Effector memory CD8-positive, alpha-beta T cell (primary cell): ENCODE results near the gene CELF5.
A peak's percentile ranks its signal among the peaks of the same experiment; 100 is the strongest.
"Not testable (repeated sequence)": the region's sequence is repeated elsewhere in the genome, so short reads cannot be mapped to it uniquely, and the experiment has no call there.

ENCODE experiments used
- ATAC-seq: fragments of 150-1000 bp; cut with Tn5 transposase; replicated peaks from 2 replicates; pipeline ENCODE4 v1.10.0; 2021; ENCODE audit warnings: mild to moderate bottlenecking, moderate library complexity
- DNase-seq, 3 experiments: peaks; one replicate each; pipeline ENCODE4 v3.0.0; 2021
- H3K27ac Mint-ChIP-seq, 2 donors: one replicate each; pipeline ENCODE4 v1.8.0; 2022; ENCODE audit warnings: mild to moderate bottlenecking in 2 of 2, mixed read lengths in 2 of 2, moderate library complexity in 2 of 2
- H3K27me3 Mint-ChIP-seq, 2 donors: one replicate each; pipeline ENCODE4 v1.8.0; 2022; ENCODE audit warnings: mixed read lengths in 2 of 2
- H3K36me3 Mint-ChIP-seq: one replicate; pipeline ENCODE4 v1.8.0; 2022; ENCODE audit warnings: mild to moderate bottlenecking, moderate library complexity, mixed read lengths; ENCODE audit not compliant: insufficient read depth
- H3K4me1 Mint-ChIP-seq, 2 donors: one replicate each; pipeline ENCODE4 v1.8.0; 2022; ENCODE audit warnings: low read depth in 2 of 2, mixed read lengths in 2 of 2
- H3K4me3 Mint-ChIP-seq, 2 donors: one replicate each; pipeline ENCODE4 v1.8.0; 2022; ENCODE audit warnings: mild to moderate bottlenecking in 2 of 2, mixed read lengths in 2 of 2, moderate library complexity in 2 of 2
- H3K9me3 Mint-ChIP-seq, 2 donors: one replicate each; pipeline ENCODE4 v1.8.0; 2022; ENCODE audit warnings: mixed read lengths in 2 of 2

The CELF5 gene

DNA sequence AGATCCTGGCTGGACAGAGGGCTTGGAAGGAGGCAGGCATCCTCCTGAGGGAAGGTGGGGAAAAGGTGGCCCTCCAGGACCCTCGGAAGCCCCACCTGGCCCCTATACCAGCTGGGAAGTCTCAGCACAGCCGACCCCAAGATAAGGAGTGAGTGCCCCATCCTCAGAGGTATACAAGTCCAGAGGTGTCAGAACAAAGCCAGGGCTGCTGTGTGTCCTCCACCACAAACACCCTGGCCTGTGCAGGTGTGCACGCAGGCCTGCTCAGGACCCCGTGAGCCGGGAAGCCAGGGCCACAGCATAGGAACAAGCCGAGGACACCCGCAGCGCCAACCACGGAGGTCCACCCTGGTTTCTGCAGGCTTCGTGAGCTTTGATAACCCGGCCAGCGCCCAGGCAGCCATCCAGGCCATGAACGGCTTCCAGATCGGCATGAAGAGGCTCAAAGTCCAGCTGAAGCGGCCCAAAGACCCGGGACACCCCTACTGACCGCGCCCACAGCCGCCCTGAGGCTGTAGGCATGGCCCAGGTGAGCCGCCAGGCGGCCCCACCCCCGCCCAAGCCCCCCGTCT is 68.6 kb downstream of the CELF5 start:
- DNase-seq (no peak), ATAC-seq (no peak)
- no peak overlapping the region for H3K4me3 Mint-ChIP-seq
- H3K36me3 Mint-ChIP-seq, result no peaks in the 10 kb centered on the region
- no peaks in the 10 kb centered on the region for H3K9me3 Mint-ChIP-seq
- H3K27ac Mint-ChIP-seq, result no peak overlapping the region
- H3K27me3 Mint-ChIP-seq, result peaks cover 26 to 54% of the 10 kb centered on the region in 2 donors
- H3K4me1 Mint-ChIP-seq, result no peaks in the 10 kb centered on the region

DNA sequence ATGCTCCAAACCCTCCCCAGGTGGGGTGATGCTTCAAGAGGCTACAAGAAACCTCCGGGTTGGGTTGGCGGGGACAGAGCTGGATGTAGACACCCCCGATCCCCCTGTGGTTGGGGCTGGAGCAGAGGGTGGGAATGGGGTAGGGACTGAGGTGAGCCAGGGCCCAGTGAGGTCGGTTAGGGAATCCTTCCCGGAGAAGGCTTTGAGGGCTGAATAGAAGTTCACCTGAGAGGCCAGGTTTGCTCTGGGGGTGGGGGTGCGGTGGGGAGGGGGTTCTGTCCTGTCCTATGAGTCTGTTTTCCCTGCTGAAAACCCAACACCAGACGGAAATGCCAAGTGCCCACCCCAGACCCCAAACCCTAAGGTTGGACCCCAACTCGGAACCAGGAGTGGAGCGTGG is 69.1 kb downstream of the CELF5 start:
- H3K4me3 Mint-ChIP-seq, result no peak overlapping the region
- H3K27ac Mint-ChIP-seq, result no peak overlapping the region
- peaks cover 25 to 53% of the 10 kb centered on the region in 2 donors for H3K27me3 Mint-ChIP-seq
- no peaks in the 10 kb centered on the region for H3K36me3 Mint-ChIP-seq
- no peaks in the 10 kb centered on the region for H3K9me3 Mint-ChIP-seq
- ATAC-seq, result no peak
- no peaks in the 10 kb centered on the region for H3K4me1 Mint-ChIP-seq
- DNase-seq, result no peak

DNA sequence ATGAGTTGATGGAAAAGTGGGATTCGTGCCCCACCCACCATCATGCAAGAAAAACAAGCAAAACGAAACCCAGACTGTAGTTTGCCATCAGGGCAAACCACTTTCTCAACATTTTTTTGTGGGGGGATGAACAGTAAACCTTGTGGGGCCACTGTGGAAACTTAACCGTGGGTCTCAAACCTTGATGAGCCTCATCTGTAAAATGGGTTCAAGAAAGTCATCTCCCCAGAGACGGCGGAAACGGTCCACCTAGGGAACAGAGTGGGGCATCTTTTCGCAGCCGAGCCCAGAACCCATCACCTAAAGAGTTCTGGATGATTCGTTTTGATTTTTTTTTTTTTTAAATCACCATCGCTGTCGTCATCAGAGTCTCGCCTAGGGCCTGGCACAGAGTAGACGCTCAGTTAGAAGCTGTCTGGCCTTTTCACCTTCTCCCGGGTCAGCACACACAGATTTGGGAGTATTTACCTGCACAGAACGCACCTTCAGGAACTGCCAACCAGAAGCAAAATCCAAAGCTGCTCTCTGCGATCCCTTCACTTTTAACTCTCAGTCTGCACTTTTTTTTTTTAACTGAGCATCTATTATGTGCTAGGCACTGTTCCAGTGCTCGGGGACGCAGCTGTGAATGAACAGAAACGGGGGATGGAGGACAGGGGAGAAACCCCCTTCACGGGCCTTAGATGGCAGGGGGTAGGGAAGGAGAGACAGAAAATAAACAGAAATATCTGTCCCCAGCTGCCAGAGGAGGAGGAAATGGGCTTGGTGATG is 69.8 kb downstream of the CELF5 start:
- H3K4me3 Mint-ChIP-seq, result no peak overlapping the region
- H3K4me1 Mint-ChIP-seq, result no peaks in the 10 kb centered on the region
- no peak overlapping the region for H3K27ac Mint-ChIP-seq
- no peak for DNase-seq
- no peak for ATAC-seq
- H3K9me3 Mint-ChIP-seq, result peaks cover 0 to 2% of the 10 kb centered on the region in 2 donors
- H3K27me3 Mint-ChIP-seq, result peaks cover 30 to 55% of the 10 kb centered on the region in 2 donors
- H3K36me3 Mint-ChIP-seq, result no peaks in the 10 kb centered on the region

DNA sequence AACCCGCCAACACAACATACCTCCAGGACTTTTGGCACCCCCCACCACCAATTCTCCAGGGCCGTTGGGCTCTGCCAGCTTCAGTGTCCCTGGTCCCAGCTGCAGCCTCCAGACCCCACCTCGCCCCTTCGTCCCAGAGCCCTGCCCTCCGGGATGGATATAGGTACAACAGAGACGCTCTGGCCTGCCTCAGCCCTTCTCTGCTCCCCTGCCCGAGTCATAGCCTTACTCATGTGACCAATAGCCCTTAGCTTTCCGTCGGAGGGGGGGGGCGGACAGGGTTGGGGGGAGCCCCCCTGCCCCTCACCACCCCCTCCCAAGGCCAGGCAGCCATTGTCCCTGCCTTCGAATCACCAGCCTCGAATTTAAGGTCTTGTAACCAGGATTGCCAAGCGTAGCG is 71.1 kb downstream of the CELF5 start:
- peaks cover 0 to 2% of the 10 kb centered on the region in 2 donors for H3K9me3 Mint-ChIP-seq
- peaks cover 3% of the 10 kb centered on the region for H3K36me3 Mint-ChIP-seq
- peaks cover 27 to 51% of the 10 kb centered on the region in 2 donors for H3K27me3 Mint-ChIP-seq
- H3K4me1 Mint-ChIP-seq, result no peaks in the 10 kb centered on the region
- H3K27ac Mint-ChIP-seq, result no peak overlapping the region
- no peak for ATAC-seq
- DNase-seq, result no peak
- no peak overlapping the region for H3K4me3 Mint-ChIP-seq

DNA sequence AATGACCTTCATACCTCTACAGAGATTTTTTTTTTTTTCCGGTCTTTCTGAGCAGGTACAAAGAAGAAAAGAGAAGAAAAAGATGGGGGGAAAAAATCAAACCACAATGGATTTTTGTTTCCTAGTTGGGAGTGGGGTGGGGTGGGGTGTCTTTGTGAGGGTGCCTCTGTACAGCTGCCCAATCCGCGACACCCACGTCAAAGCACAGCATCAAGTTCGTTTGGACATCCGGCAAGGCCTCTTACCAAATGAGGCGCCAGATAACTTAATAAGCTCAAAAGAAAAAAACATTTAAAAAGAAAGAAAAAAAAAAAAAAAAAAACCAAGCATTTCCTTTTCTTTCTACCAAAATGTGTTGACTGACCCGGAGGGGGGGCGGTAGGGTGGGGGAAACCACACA is 71.6 kb downstream of the CELF5 start:
- no peak for DNase-seq
- no peaks in the 10 kb centered on the region for H3K4me1 Mint-ChIP-seq
- peaks cover 0 to 2% of the 10 kb centered on the region in 2 donors for H3K9me3 Mint-ChIP-seq
- H3K27me3 Mint-ChIP-seq, result peaks cover 27 to 49% of the 10 kb centered on the region in 2 donors
- H3K4me3 Mint-ChIP-seq, result no peak overlapping the region
- H3K27ac Mint-ChIP-seq, result no peak overlapping the region
- no peak for ATAC-seq
- peaks cover 3% of the 10 kb centered on the region for H3K36me3 Mint-ChIP-seq

DNA sequence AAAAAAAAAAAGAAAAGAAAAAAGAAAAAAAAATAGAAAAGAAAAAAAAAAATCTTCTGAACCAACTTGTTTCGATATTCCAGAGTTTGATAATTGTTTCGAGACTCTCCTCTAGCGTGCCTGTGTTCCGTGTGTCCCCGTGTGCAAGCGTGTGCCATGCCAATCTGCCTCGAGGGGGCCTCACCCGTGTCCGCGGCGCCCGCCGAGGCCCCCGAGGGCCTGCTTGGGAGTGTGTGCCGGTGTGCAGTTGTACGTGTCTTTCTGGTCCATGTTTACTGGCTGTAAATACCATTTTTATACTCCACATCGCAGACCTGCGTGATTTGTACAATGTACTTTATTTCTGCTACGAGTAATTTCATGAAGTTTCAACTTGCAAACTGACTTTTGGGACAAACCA is 72.0 kb downstream of the CELF5 start:
- no peak for ATAC-seq
- H3K36me3 Mint-ChIP-seq, result peaks cover 3% of the 10 kb centered on the region
- H3K9me3 Mint-ChIP-seq, result peaks cover 0 to 2% of the 10 kb centered on the region in 2 donors
- H3K27me3 Mint-ChIP-seq, result peaks cover 27 to 44% of the 10 kb centered on the region in 2 donors
- H3K4me1 Mint-ChIP-seq, result no peaks in the 10 kb centered on the region
- H3K4me3 Mint-ChIP-seq, result no peak overlapping the region
- no peak overlapping the region for H3K27ac Mint-ChIP-seq
- no peak for DNase-seq

DNA sequence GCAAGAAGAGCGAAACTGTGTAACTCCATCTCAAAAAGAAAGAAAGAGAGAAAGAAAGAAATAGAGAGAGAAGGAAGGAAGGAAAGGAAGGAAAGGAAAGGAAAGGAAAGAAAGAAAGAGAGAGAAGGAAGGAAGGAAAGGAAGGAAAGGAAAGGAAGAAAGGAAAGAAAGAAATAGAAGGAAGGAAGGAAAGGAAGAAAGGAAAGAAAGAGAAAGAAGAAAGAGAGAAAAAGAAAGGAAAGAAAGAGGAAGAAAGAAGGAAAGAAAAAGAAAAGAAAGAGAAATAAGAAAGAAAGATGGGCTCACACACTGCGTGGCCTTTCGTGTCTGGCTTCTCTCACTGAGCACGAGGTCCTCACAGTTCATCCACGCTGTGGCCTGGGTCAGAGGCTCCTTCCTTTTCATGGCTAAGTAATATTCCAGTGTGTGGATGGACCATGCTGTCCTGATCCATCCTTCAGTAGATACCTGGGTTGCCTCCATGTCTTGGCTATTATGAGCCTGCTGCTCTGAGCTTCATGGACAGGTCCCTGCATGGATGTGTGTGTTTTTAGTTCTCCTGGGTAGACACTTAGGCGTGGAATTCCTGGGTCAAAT is 74.5 kb downstream of the CELF5 start:
- peaks cover 3% of the 10 kb centered on the region for H3K36me3 Mint-ChIP-seq
- ATAC-seq (no peak), DNase-seq (no peak)
- H3K4me1 Mint-ChIP-seq, result no peaks in the 10 kb centered on the region
- H3K27ac Mint-ChIP-seq, result no peak overlapping the region
- peaks cover 0 to 5% of the 10 kb centered on the region in 2 donors for H3K9me3 Mint-ChIP-seq
- no peak overlapping the region for H3K4me3 Mint-ChIP-seq
- peaks cover 19 to 26% of the 10 kb centered on the region in 2 donors for H3K27me3 Mint-ChIP-seq

DNA sequence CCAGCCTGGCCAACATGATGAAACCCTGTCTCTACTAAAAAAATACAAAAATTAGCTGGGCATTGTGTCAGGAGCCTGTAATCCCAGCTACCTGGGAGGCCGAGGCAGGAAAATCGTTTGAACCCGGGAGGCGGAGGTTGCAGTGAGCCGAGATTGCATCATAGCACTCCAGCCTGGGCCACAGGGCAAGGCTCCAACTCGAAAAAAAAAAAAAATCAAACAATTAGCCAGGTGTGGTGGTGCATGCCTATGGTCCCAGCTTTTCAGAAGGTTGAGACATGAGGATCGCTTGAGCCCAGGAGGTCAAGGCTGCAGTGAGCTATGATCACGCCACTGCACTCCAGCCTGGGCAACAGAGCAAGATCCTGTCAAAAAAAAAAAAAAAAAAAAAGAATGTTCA is 76.1 kb downstream of the CELF5 start:
- not testable (repeated sequence) for ATAC-seq, H3K4me1 Mint-ChIP-seq, H3K4me3 Mint-ChIP-seq, H3K9me3 Mint-ChIP-seq, H3K36me3 Mint-ChIP-seq, H3K27ac Mint-ChIP-seq, DNase-seq
- peaks cover 14 to 17% of the 10 kb centered on the region in 2 donors for H3K27me3 Mint-ChIP-seq

DNA sequence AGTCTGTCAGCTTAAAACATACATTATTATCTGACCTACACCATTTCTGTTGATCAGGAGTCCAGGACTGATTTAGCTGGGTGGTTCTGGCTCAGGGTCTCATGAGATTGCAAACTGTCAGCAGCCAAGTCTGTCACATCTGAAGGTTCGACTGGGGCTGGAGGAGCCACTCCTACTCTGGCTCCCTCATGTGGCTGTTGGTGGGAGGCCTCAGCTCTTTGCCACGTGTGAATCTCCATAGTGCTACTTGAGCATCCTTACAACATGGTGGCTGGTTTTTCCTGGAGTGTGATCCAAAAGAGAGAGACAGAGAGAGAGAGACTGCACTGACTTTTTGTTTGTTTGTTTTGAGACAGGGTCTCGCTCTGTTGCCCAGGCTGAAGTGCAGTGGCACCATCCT is 78.3 kb downstream of the CELF5 start:
- Mint-ChIP-seq H3K27me3 (peaks cover 14 to 19% of the 10 kb centered on the region in 2 donors), H3K4me1 (peaks cover 0 to 2% of the 10 kb centered on the region in 2 donors), H3K4me3 (no peak overlapping the region), H3K27ac (no peak overlapping the region), H3K9me3 (peaks cover 0 to 5% of the 10 kb centered on the region in 2 donors), H3K36me3 (peaks cover 3% of the 10 kb centered on the region)
- ATAC-seq (no peak), DNase-seq (no peak)

DNA sequence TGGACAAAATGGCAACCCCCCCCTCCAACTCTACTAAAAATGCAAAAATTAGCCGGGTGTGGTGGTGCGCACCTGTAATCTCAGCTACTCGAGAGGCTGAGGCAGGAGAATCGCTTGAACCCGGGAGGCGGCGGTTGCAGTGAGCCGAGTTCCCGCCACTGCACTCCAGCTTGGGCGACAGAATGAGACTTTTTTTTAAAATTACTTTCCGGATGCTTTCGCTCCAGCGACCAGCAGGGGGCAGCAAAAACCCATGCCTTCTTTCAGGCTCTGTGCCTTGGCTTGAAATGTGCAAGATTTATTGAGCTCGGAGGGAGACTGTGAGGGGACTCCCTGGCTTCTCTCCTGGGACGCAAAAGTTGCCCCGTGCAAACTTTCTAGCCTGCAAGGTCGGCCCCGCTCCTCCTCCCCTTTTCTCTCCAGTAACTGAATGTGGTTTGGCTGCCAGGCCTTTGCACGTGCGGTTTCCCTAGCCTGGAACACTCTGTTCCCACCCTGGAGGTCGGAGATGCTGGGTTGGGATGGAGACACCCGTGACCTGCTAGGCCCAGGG is 80.5 kb downstream of the CELF5 start:
- peaks cover 17 to 28% of the 10 kb centered on the region in 2 donors for H3K27me3 Mint-ChIP-seq
- no peak overlapping the region for H3K27ac Mint-ChIP-seq
- peaks cover 3 to 4% of the 10 kb centered on the region in 2 donors for H3K4me1 Mint-ChIP-seq
- H3K4me3 Mint-ChIP-seq, result no peak overlapping the region
- H3K9me3 Mint-ChIP-seq, result peaks cover 0 to 4% of the 10 kb centered on the region in 2 donors
- peak; percentile 64 for ATAC-seq
- DNase-seq, result peak; percentile 70 to 76 (median 71)
- peaks cover 3% of the 10 kb centered on the region for H3K36me3 Mint-ChIP-seq

DNA sequence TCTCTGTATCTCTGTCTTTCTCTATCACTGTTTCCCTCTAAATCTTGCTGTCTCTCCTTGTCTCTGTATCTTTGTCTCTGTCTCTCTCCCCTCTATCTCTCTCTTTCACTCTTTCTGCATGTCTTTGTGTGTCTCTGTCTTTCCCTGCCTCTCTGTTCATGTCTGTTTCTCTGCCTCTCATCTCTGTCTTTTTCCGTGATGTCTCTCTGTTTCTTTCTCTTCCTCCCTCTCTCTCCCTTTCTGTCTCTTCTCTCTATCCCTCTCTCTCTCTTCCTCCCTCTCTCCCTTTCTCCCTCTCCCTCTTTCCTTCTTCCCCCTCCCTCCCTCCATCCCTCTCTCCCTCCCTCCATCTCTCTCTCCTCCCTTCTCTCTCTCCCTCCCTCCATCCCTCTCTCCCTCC is 85.3 kb downstream of the CELF5 start:
- Mint-ChIP-seq H3K27ac (no peak overlapping the region), H3K36me3 (peaks cover 3% of the 10 kb centered on the region), H3K4me3 (no peak overlapping the region), H3K4me1 (peaks cover 3 to 4% of the 10 kb centered on the region in 2 donors), H3K9me3 (no peaks in the 10 kb centered on the region), H3K27me3 (peaks cover 43 to 56% of the 10 kb centered on the region in 2 donors)
- DNase-seq (no peak), ATAC-seq (no peak)

DNA sequence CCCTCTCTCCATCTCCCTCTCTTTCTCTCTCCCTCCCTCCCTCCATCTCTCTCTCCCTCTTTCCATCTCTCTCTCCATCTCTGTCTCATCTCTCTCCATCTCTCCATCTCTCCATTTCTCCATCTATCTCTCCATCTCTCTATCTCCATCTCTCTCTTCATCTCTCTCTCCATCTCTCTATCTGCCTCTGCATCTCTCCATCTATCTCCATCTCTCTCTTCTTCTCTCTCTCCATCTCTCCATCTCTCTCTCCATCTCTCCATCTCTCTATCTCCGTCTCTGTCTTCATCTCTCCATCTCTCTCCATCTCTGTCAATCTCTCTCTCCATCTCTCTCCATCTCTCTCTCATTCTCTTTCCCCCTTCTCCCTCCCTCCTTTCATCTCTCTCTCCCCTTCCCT is 85.8 kb downstream of the CELF5 start:
- no peak overlapping the region for H3K27ac Mint-ChIP-seq
- peaks cover 3% of the 10 kb centered on the region for H3K36me3 Mint-ChIP-seq
- no peaks in the 10 kb centered on the region for H3K9me3 Mint-ChIP-seq
- DNase-seq, result no peak
- H3K4me3 Mint-ChIP-seq, result no peak overlapping the region
- H3K4me1 Mint-ChIP-seq, result peaks cover 2 to 3% of the 10 kb centered on the region in 2 donors
- H3K27me3 Mint-ChIP-seq, result peaks cover 43 to 58% of the 10 kb centered on the region in 2 donors
- ATAC-seq, result no peak

DNA sequence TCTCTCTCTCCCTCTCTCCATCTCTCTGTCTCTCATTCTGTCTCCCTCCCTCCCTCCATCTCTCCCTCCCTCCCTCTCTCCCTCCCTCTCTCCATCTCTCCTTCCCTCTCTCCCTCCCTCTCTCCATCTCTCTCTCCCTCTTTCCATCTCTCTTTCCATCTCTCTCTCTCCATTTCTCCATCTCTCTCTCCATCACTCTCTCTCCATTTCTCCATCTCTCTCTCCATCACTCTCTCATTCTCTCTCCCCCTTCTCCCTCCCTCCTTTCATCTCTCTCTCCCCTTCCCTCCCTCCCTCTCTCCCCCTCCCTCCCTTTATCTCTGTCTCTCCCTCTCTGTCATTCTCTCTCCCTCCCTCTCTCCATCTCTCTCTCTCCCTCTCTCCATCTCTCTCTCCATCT is 86.2 kb downstream of the CELF5 start:
- no peaks in the 10 kb centered on the region for H3K9me3 Mint-ChIP-seq
- H3K27ac Mint-ChIP-seq, result no peak overlapping the region
- ATAC-seq (no peak), DNase-seq (no peak)
- peaks cover 43 to 59% of the 10 kb centered on the region in 2 donors for H3K27me3 Mint-ChIP-seq
- H3K4me1 Mint-ChIP-seq, result peaks cover 2 to 3% of the 10 kb centered on the region in 2 donors
- H3K4me3 Mint-ChIP-seq, result no peak overlapping the region
- H3K36me3 Mint-ChIP-seq, result peaks cover 3% of the 10 kb centered on the region
